Stimulated activated CD8-positive, alpha-beta memory T cell treated with anti-CD3 and anti-CD28 coated beads, Interleukin-7, amount 100 ng/mL, for 48 hours (primary cell): Measurements from ENCODE around the gene PIK3CD.
"Not testable (repeated sequence)": the region's sequence is repeated elsewhere in the genome, so short reads cannot be mapped to it uniquely, and the experiment has no call there.

ENCODE experiments used
- DNase-seq, 2 donors: peaks; one replicate each; pipeline ENCODE4 v3.0.0-alpha.2; 2020; ENCODE audit warnings: low read depth in 1 of 2; ENCODE audit errors: extremely low read depth in 1 of 2

Gene PIK3CD

GRCh38 chr1:9687874-9688582 is 36.5 kb downstream of the PIK3CD start:
- no peak for DNase-seq

- no peak for DNase-seq
Measured at GRCh38 chr1:9688599-9688998, 37.1 kb downstream of the PIK3CD start.

- DNase-seq = peak; percentile 70 to 71
Measured at GRCh38 chr1:9689011-9689706, 37.6 kb downstream of the PIK3CD start.

- no peak for DNase-seq
Measured at GRCh38 chr1:9689971-9690381, 38.4 kb downstream of the PIK3CD start.

- DNase-seq = no peak
Measured at GRCh38 chr1:9690440-9691107, 39.0 kb downstream of the PIK3CD start.

- no peak for DNase-seq
Measured at GRCh38 chr1:9691108-9691445, 39.5 kb downstream of the PIK3CD start.

- no peak for DNase-seq
Measured at GRCh38 chr1:9691691-9692090, 40.2 kb downstream of the PIK3CD start.

- no peak for DNase-seq
Measured at GRCh38 chr1:9696793-9697192, 45.3 kb downstream of the PIK3CD start.

GRCh38 chr1:9699361-9699760 is 47.8 kb downstream of the PIK3CD start:
- DNase-seq = no peak

GRCh38 chr1:9700340-9700739 is 48.8 kb downstream of the PIK3CD start:
- no peak for DNase-seq

GRCh38 chr1:9701665-9702064 is 50.1 kb downstream of the PIK3CD start:
- DNase-seq = no peak

GRCh38 chr1:9703165-9703509 is 51.6 kb downstream of the PIK3CD start:
- DNase-seq = no peak

- DNase-seq = no peak
Measured at GRCh38 chr1:9703681-9704080, 52.1 kb downstream of the PIK3CD start.

- DNase-seq = no peak
Measured at GRCh38 chr1:9705337-9706093, 54.0 kb downstream of the PIK3CD start.

GRCh38 chr1:9706178-9706577 is 54.6 kb downstream of the PIK3CD start:
- DNase-seq = no peak

- DNase-seq = no peak
Measured at GRCh38 chr1:9710037-9710436, 58.5 kb downstream of the PIK3CD start.

GRCh38 chr1:9711466-9712020 is 60.0 kb downstream of the PIK3CD start:
- no peak for DNase-seq

GRCh38 chr1:9712767-9713166 is 61.2 kb downstream of the PIK3CD start:
- DNase-seq = not testable (repeated sequence)

- DNase-seq = no peak
Measured at GRCh38 chr1:9714257-9714718, 62.8 kb downstream of the PIK3CD start.

- peak in 1 of 2 donors; percentile 55 for DNase-seq
Measured at GRCh38 chr1:9715536-9716226, 64.2 kb downstream of the PIK3CD start.
